ENCODE measurements around the gene CELA3A. TPM values are rescaled to one million over a fixed set of nuclear protein-coding genes. Genes with fewer than 3 reads are reported as not detected.

Gene CELA3A
- not detected for polyA plus RNA-seq (2012; ENCODE audit: insufficient read length, low read depth)

- TF ChIP-seq POLR2AphosphoS5 (IDR thresholded peaks at IDR 0.05; ENCODE audit: low read depth, low read length) (no peak), TAF1 (IDR thresholded peaks at IDR 0.05; ENCODE audit: borderline replicate concordance, insufficient read depth, low read length) (no peak), FOXP2 (optimal IDR thresholded peaks at IDR 0.05; ENCODE audit: borderline replicate concordance, extremely low read depth, extremely low read length, insufficient read depth) (no peak), REST (IDR thresholded peaks at IDR 0.05; ENCODE audit: insufficient read depth in 1 of 2, low read depth in 2 of 2, low read length in 2 of 2) (no peak), SIN3A (IDR thresholded peaks at IDR 0.05; ENCODE audit: borderline replicate concordance, insufficient read depth, low read length) (no peak)
Observed at GRCh38 chr1:22001409-22001808, at the start of gene CELA3A. TSS of gene CELA3A (plus strand) at chr1:22001657. CDS start at chr1:22001675, 18 bp downstream.

- TF ChIP-seq REST (IDR thresholded peaks at IDR 0.05; ENCODE audit: insufficient read depth in 1 of 2, low read depth in 2 of 2, low read length in 2 of 2) (no peak), FOXP2 (optimal IDR thresholded peaks at IDR 0.05; ENCODE audit: borderline replicate concordance, extremely low read depth, extremely low read length, insufficient read depth) (no peak), SIN3A (IDR thresholded peaks at IDR 0.05; ENCODE audit: borderline replicate concordance, insufficient read depth, low read length) (no peak), TAF1 (IDR thresholded peaks at IDR 0.05; ENCODE audit: borderline replicate concordance, insufficient read depth, low read length) (no peak), POLR2AphosphoS5 (IDR thresholded peaks at IDR 0.05; ENCODE audit: low read depth, low read length) (no peak)
Observed at GRCh38 chr1:21952786-21953520, 48.5 kb upstream of the CELA3A start.

GRCh38 chr1:21955058-21955457 is 46.4 kb upstream of the CELA3A start:
- TF ChIP-seq POLR2AphosphoS5 (IDR thresholded peaks at IDR 0.05; ENCODE audit: low read depth, low read length) (no peak), TAF1 (IDR thresholded peaks at IDR 0.05; ENCODE audit: borderline replicate concordance, insufficient read depth, low read length) (no peak)

- TF ChIP-seq REST (IDR thresholded peaks at IDR 0.05; ENCODE audit: insufficient read depth in 1 of 2, low read depth in 2 of 2, low read length in 2 of 2) (peak; percentile 20 to 37; a peak in 1 of 4 replicates), FOXP2 (optimal IDR thresholded peaks at IDR 0.05; ENCODE audit: borderline replicate concordance, extremely low read depth, extremely low read length, insufficient read depth) (no peak)
Observed at GRCh38 chr1:21955501-21956281, 45.8 kb upstream of the CELA3A start.

- no peak for TF ChIP-seq POLR2AphosphoS5 (IDR thresholded peaks at IDR 0.05; ENCODE audit: low read depth, low read length)
- no peak for TF ChIP-seq SIN3A (IDR thresholded peaks at IDR 0.05; ENCODE audit: borderline replicate concordance, insufficient read depth, low read length)
- no peak for TF ChIP-seq TAF1 (IDR thresholded peaks at IDR 0.05; ENCODE audit: borderline replicate concordance, insufficient read depth, low read length)
- no peak for TF ChIP-seq REST (IDR thresholded peaks at IDR 0.05; ENCODE audit: insufficient read depth in 1 of 2, low read depth in 2 of 2, low read length in 2 of 2)
- no peak for TF ChIP-seq FOXP2 (optimal IDR thresholded peaks at IDR 0.05; ENCODE audit: borderline replicate concordance, extremely low read depth, extremely low read length, insufficient read depth)
Observed at GRCh38 chr1:21956720-21957552, 44.5 kb upstream of the CELA3A start.
